Loucy (cell line): ENCODE measurements around the gene FAM50A.

ENCODE experiments used
- H2AFZ ChIP-seq: fragments of 200-600 bp; sonication (generic); 2 replicates; pipeline ENCODE4 v1.6.0; 2016; ENCODE audit warnings: antibody characterized with exemption, mild to moderate bottlenecking, low read length, moderate library complexity
- H3F3A ChIP-seq: fragments of 200-600 bp; 2 replicates; pipeline ENCODE4 v1.6.0; 2016; ENCODE audit warnings: antibody characterized with exemption, low read depth, mild to moderate bottlenecking
- H3K27me3 ChIP-seq: fragments of 200-600 bp; sonication (generic); 2 replicates; pipeline ENCODE4 v1.6.1; 2014; ENCODE audit warnings: low read length, mild to moderate bottlenecking; ENCODE audit not compliant: insufficient read depth, poor library complexity, severe bottlenecking
- H3K36me3 ChIP-seq: fragments of 200-600 bp; sonication (generic); 2 replicates; pipeline ENCODE4 v1.6.1; 2016; ENCODE audit warnings: low read length; ENCODE audit not compliant: insufficient read depth
- H3K4me1 ChIP-seq: fragments of 200-600 bp; sonication (generic); 2 replicates; pipeline ENCODE4 v1.5.1; 2014; ENCODE audit warnings: low read length, mild to moderate bottlenecking; ENCODE audit not compliant: insufficient read depth, poor library complexity, severe bottlenecking
- H3K4me2 ChIP-seq: fragments of 200-600 bp; sonication (generic); 2 replicates; pipeline ENCODE4 v1.6.0; 2014; ENCODE audit warnings: antibody characterized with exemption, low read length, low read depth, mild to moderate bottlenecking; ENCODE audit not compliant: poor library complexity, severe bottlenecking
- H3K4me3 ChIP-seq: fragments of 200-600 bp; sonication (generic); 2 replicates; pipeline ENCODE4 v1.5.1; 2014; ENCODE audit warnings: low read length, mild to moderate bottlenecking, mixed read lengths; ENCODE audit not compliant: poor library complexity, severe bottlenecking
- H3K79me2 ChIP-seq: fragments of 200-600 bp; sonication (generic); 2 replicates; pipeline ENCODE4 v1.6.1; 2014; ENCODE audit warnings: low read length; ENCODE audit not compliant: insufficient read depth
- H3K9ac ChIP-seq: fragments of 200-600 bp; sonication (generic); 2 replicates; pipeline ENCODE4 v1.6.0; 2014; ENCODE audit warnings: mild to moderate bottlenecking, low read depth, low read length, moderate library complexity; ENCODE audit not compliant: poor library complexity, severe bottlenecking
- H3K9me2 ChIP-seq: fragments of 200-600 bp; sonication (generic); replicated peaks from 2 replicates; pipeline ENCODE4 v1.6.1; 2016; ENCODE audit warnings: low read depth, low read length, mixed read lengths
- H3K9me3 ChIP-seq: fragments of 200-600 bp; sonication (generic); 2 replicates; pipeline ENCODE4 v1.6.1; 2014; ENCODE audit warnings: mild to moderate bottlenecking, antibody characterized with exemption, low read length, low read depth; ENCODE audit not compliant: insufficient read depth
- H4K20me1 ChIP-seq: fragments of 200-600 bp; sonication (generic); 2 replicates; pipeline ENCODE4 v1.6.0; 2014; ENCODE audit warnings: antibody characterized with exemption, low read length, mild to moderate bottlenecking; ENCODE audit not compliant: insufficient read depth, poor library complexity, severe bottlenecking
- CTCF ChIP-seq: fragments of 200-600 bp; sonication (generic); conservative IDR thresholded peaks from 2 replicates; pipeline ENCODE4 v1.5.1; 2014; ENCODE audit warnings: mild to moderate bottlenecking, antibody characterized with exemption, low read length
- EZH2phosphoT487 ChIP-seq: fragments of 200-600 bp; IDR thresholded peaks from 2 replicates; pipeline ENCODE4 v1.6.1; 2018; ENCODE audit warnings: antibody characterized with exemption, mild to moderate bottlenecking, moderate library complexity, borderline replicate concordance

FAM50A gene

GRCh38 chrX:154481195-154481594 is 37.3 kb downstream of the FAM50A start:
- H3F3A ChIP-seq: no peaks in the 10 kb centered on the region
- H3K36me3 ChIP-seq: no peaks in the 10 kb centered on the region
- peaks cover 14% of the 10 kb centered on the region for H3K4me1 ChIP-seq
- no peaks in the 10 kb centered on the region for H3K9me2 ChIP-seq
- peaks cover 36% of the 10 kb centered on the region for H3K79me2 ChIP-seq
- TF ChIP-seq EZH2phosphoT487 (no peak), CTCF (no peak)
- no peak overlapping the region for H3K4me3 ChIP-seq
- H3K9me3 ChIP-seq: no peaks in the 10 kb centered on the region
- peaks cover 5% of the 10 kb centered on the region for H4K20me1 ChIP-seq
- H3K9ac ChIP-seq: no peak overlapping the region
- H2AFZ ChIP-seq: no peak overlapping the region
- H3K27me3 ChIP-seq: no peaks in the 10 kb centered on the region
- H3K4me2 ChIP-seq: no peak overlapping the region

- H3K4me3 ChIP-seq: no peak overlapping the region
- H3K4me2 ChIP-seq: no peak overlapping the region
These were observed 38.1 kb downstream of the FAM50A start for GRCh38 chrX:154481911-154482601.

GRCh38 chrX:154482786-154483185 is 38.8 kb downstream of the FAM50A start:
- H3K4me1 ChIP-seq: peaks cover 11% of the 10 kb centered on the region
- H3K9ac ChIP-seq: no peak overlapping the region
- H3K9me3 ChIP-seq: no peaks in the 10 kb centered on the region
- no peak overlapping the region for H2AFZ ChIP-seq
- TF ChIP-seq CTCF (no peak), EZH2phosphoT487 (no peak)
- H3K79me2 ChIP-seq: peaks cover 36% of the 10 kb centered on the region
- H3F3A ChIP-seq: no peaks in the 10 kb centered on the region
- H3K4me3 ChIP-seq: no peak overlapping the region
- H3K4me2 ChIP-seq: no peak overlapping the region
- peaks cover 5% of the 10 kb centered on the region for H4K20me1 ChIP-seq
- H3K9me2 ChIP-seq: no peaks in the 10 kb centered on the region
- no peaks in the 10 kb centered on the region for H3K27me3 ChIP-seq
- H3K36me3 ChIP-seq: no peaks in the 10 kb centered on the region

More at GRCh38 chrX:154481911-154482601, 38.1 kb downstream of the FAM50A start:
- H3K27me3 ChIP-seq: no peaks in the 10 kb centered on the region
- H3K9ac ChIP-seq: no peak overlapping the region
- H3K4me1 ChIP-seq: peaks cover 14% of the 10 kb centered on the region
- H3K9me3 ChIP-seq: no peaks in the 10 kb centered on the region
- no peaks in the 10 kb centered on the region for H3K9me2 ChIP-seq
- no peaks in the 10 kb centered on the region for H3F3A ChIP-seq
- H3K36me3 ChIP-seq: no peaks in the 10 kb centered on the region
- H2AFZ ChIP-seq: no peak overlapping the region
- TF ChIP-seq CTCF (no peak), EZH2phosphoT487 (no peak)
- H4K20me1 ChIP-seq: peaks cover 5% of the 10 kb centered on the region
- peaks cover 37% of the 10 kb centered on the region for H3K79me2 ChIP-seq
